SK-N-SH (cell line): ENCODE results near the gene MAP3K5. TPM values are rescaled to one million over a fixed set of nuclear protein-coding genes. Genes with fewer than 3 reads are reported as not detected.

Experiments
- CTCF ChIA-PET: fragments of 300-600, 350-600 bp; formaldehyde crosslinking; extraction: SDS; loops from one replicate; lab custom pipeline; 2021; lab: Yijun Ruan, JAX
- POLR2A ChIA-PET: fragments of 350-600 bp; sonication (Branson Sonifier 250); formaldehyde crosslinking; extraction: SDS; loops from one replicate; lab custom pipeline; 2020; ENCODE audit warnings: antibody characterized with exemption, inconsistent platforms; lab: Yijun Ruan, JAX
- DNase-seq: peaks from one replicate; pipeline ENCODE4 v3.0.0; 2012
- H2AFZ ChIP-seq: fragments of 200-600 bp; sonication (generic); 2 replicates; pipeline ENCODE4 v1.8.1; 2016; ENCODE audit warnings: antibody characterized with exemption, mild to moderate bottlenecking, low read depth
- H3F3A ChIP-seq: fragments of 200-600 bp; sonication (generic); replicated peaks from 2 replicates; pipeline ENCODE3; 2016; ENCODE audit warnings: antibody characterized with exemption, mild to moderate bottlenecking; ENCODE audit not compliant: insufficient read depth
- H3K27ac ChIP-seq, 2 experiments: fragments of 200-500 bp in 1 of 2; fragments of 200-600 bp in 1 of 2; sonication (Bioruptor generic) in 1 of 2; sonication (generic), shearing (Covaris generic) in 1 of 2; 2 replicates each; pipeline versions ENCODE4 v1.5.1 to v1.6.1; 2014 to 2016; ENCODE audit warnings: low read depth in 2 of 2, inconsistent platforms in 1 of 2, low read length in 1 of 2, mild to moderate bottlenecking in 1 of 2, mixed read lengths in 1 of 2
- H3K27me3 ChIP-seq: fragments of 200-600 bp; sonication (generic), shearing (Covaris generic); 2 replicates; pipeline ENCODE4 v1.6.1; 2016; ENCODE audit warnings: mixed run types; ENCODE audit not compliant: insufficient read depth
- H3K36me3 ChIP-seq, 2 experiments: fragments of 200-500 bp in 1 of 2; fragments of 200-600 bp in 1 of 2; sonication (Bioruptor generic) in 1 of 2; sonication (generic) in 1 of 2; replicated peaks in 1 of 2; 2 replicates each; pipeline versions ENCODE3 to v1.5.1; 2014 to 2016; ENCODE audit warnings: low read length in 1 of 2, mild to moderate bottlenecking in 1 of 2; ENCODE audit not compliant: insufficient read depth in 2 of 2, control insufficient read depth in 1 of 2
- H3K4me1 ChIP-seq, 2 experiments: fragments of 200-500 bp in 1 of 2; fragments of 200-600 bp in 1 of 2; sonication (Bioruptor generic) in 1 of 2; sonication (generic), shearing (Covaris generic) in 1 of 2; 2 replicates each; pipeline versions ENCODE4 v1.5.1 to v1.6.1; 2014 to 2016; ENCODE audit warnings: low read depth in 1 of 2, low read length in 1 of 2, mixed run types in 1 of 2; ENCODE audit not compliant: insufficient read depth in 2 of 2, control insufficient read depth in 1 of 2
- H3K4me2 ChIP-seq: fragments of 200-600 bp; sonication (generic), shearing (Covaris generic); 2 replicates; pipeline ENCODE4 v1.6.1; 2017; ENCODE audit warnings: mixed run types
- H3K4me3 ChIP-seq, 2 experiments: fragments of 200-500 bp in 1 of 2; fragments of 200-600 bp in 1 of 2; sonication (Bioruptor generic) in 1 of 2; sonication (generic), shearing (Covaris generic) in 1 of 2; 2 replicates each; pipeline versions ENCODE4 v1.5.1 to v1.8.1; 2014 to 2016; ENCODE audit warnings: low read depth in 2 of 2, inconsistent platforms in 1 of 2, low read length in 1 of 2, mild to moderate bottlenecking in 1 of 2, mixed read lengths in 1 of 2, moderate library complexity in 1 of 2
- H3K79me2 ChIP-seq: fragments of 200-600 bp; sonication (generic); 2 replicates; pipeline ENCODE4 v1.8.1; 2017; ENCODE audit warnings: mild to moderate bottlenecking; ENCODE audit not compliant: insufficient read depth
- H3K9ac ChIP-seq: fragments of 200-600 bp; sonication (generic); 2 replicates; pipeline ENCODE4 v1.6.1; 2017; ENCODE audit warnings: mixed run types
- H3K9me2 ChIP-seq: fragments of 200-600 bp; sonication (generic); 2 replicates; pipeline ENCODE4 v1.6.1; 2017; ENCODE audit warnings: mixed run types
- H3K9me3 ChIP-seq: fragments of 200-600 bp; sonication (generic); 2 replicates; pipeline ENCODE4 v1.6.1; 2017; ENCODE audit warnings: mixed run types, mild to moderate bottlenecking, moderate library complexity
- H4K20me1 ChIP-seq: fragments of 200-600 bp; sonication (generic); 2 replicates; pipeline ENCODE4 v1.6.1; 2017; ENCODE audit warnings: mild to moderate bottlenecking, mixed run types; ENCODE audit not compliant: insufficient read depth
- CTCF ChIP-seq: fragments of 200-600 bp; sonication (generic); IDR thresholded peaks from 2 replicates; pipeline ENCODE4 v1.6.1; 2017; ENCODE audit warnings: antibody characterized with exemption, mild to moderate bottlenecking, moderate library complexity
- EZH2phosphoT487 ChIP-seq: fragments of 200-600 bp; sonication (generic); IDR thresholded peaks from 2 replicates; pipeline ENCODE4 v1.6.1; 2017; ENCODE audit warnings: low read depth, mixed run types, mild to moderate bottlenecking, antibody characterized with exemption, moderate library complexity, borderline replicate concordance
- FOSL2 ChIP-seq: IDR thresholded peaks from 2 replicates; pipeline ENCODE4 v1.4.0; 2012; ENCODE audit warnings: low read depth, mild to moderate bottlenecking, moderate library complexity, borderline replicate concordance
- FOXJ3 ChIP-seq: sonication (generic); formaldehyde crosslinking; IDR thresholded peaks from 2 replicates; pipeline ENCODE4 v1.5.1; 2020; ENCODE audit warnings: mild to moderate bottlenecking, missing genetic modification reagents
- GABPA ChIP-seq: IDR thresholded peaks from 2 replicates; pipeline ENCODE4 v1.4.0; 2012; ENCODE audit warnings: low read depth, mild to moderate bottlenecking
- MEF2A ChIP-seq: IDR thresholded peaks from 2 replicates; pipeline ENCODE4 v1.4.0; 2012; ENCODE audit warnings: low read depth, borderline replicate concordance
- MXI1 ChIP-seq: IDR thresholded peaks from 2 replicates; pipeline ENCODE4 v1.6.1; 2012; ENCODE audit warnings: mild to moderate bottlenecking, low read depth, low read length, improper control_type of control experiment
- PBX3 ChIP-seq: IDR thresholded peaks from 2 replicates; pipeline ENCODE4; 2012
- RFX5 ChIP-seq: IDR thresholded peaks from 2 replicates; pipeline ENCODE4 v1.6.1; 2012; ENCODE audit warnings: mild to moderate bottlenecking, improper control_type of control experiment, low read length
- RXRA ChIP-seq: IDR thresholded peaks from 2 replicates; pipeline ENCODE4 v1.4.0; 2012; ENCODE audit warnings: low read depth, mild to moderate bottlenecking, borderline replicate concordance
- SIN3A ChIP-seq: IDR thresholded peaks from 2 replicates; pipeline ENCODE4 v1.6.1; 2012; ENCODE audit warnings: low read depth, mild to moderate bottlenecking, low read length, moderate library complexity, borderline replicate concordance
- SMC3 ChIP-seq: IDR thresholded peaks from 2 replicates; pipeline ENCODE4 v1.6.1; 2012; ENCODE audit warnings: low read depth, low read length, improper control_type of control experiment
- TCF12 ChIP-seq: IDR thresholded peaks from 2 replicates; pipeline ENCODE4 v1.4.0; 2012
- YY1 ChIP-seq: IDR thresholded peaks from 2 replicates; pipeline ENCODE4 v1.4.0; 2012; ENCODE audit warnings: low read depth, mild to moderate bottlenecking
- WGBS: methylation state at CpG from one replicate; pipeline ENCODE4 v1.1.6; 2017; ENCODE audit warnings: low lambda C conversion rate; 5-methylcytosine and 5-hydroxymethylcytosine counted together
- polyA plus RNA-seq, 3 experiments: library from polyadenylated mRNA; depleted of rRNA; stranded (reverse); fragments of >200 nt; gene quantifications; 2 replicates each; pipeline ENCODE4 v1.2.3, GENCODE V29; 2012
- TF ChIP-seq, protein P1 (sequence below): fragments of 150-350 bp; IDR thresholded peaks from 2 replicates; pipeline ENCODE4 v1.6.1; 2017; ENCODE audit warnings: antibody characterized with exemption, low read length, low read depth, borderline replicate concordance

MAP3K5 gene
- polyA plus RNA-seq, 1 of the 3 experiments (the other 2 are of a cell fraction), result 1.4 TPM

DNA sequence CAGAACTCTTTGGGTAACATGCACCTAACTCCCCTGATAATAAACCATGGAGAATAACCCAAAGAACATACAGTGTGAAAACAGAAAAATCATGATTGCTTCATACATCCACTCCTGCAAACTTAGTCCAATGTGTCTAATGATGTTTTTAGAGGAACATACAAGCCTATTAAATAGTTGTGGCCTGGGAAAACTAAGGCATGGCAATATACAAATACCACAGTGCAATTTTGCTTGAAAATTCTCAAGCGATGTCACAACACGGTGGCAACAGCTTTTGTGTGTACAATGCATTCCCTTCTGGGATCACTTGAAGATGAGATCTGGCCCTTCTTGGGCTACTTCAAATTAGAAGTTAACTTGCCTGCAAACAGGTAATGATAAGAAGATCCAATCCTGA lies 16.7 kb downstream of the MAP3K5 start:
- Histone ChIP-seq H3K36me3 (no peaks in the 10 kb centered on the region), H3K79me2 (peaks cover 49% of the 10 kb centered on the region), H3K9me3 (no peaks in the 10 kb centered on the region), H3K27ac (no peak overlapping the region), H3K4me1 (peaks cover 4 to 13% of the 10 kb centered on the region in 2 experiments), H3K9me2 (no peaks in the 10 kb centered on the region), H3K27me3 (no peaks in the 10 kb centered on the region), H3K4me3 (no peak overlapping the region), H3K4me2 (no peak overlapping the region)
- ChIA-PET CTCF (interaction anchor here (2.6 to 4.5 kb wide), 2 partner anchors 17 to 132 kb away, joined by 9 to 18 read pairs; partner anchors contain the start of gene MAP3K5), POLR2A (no interaction called here)
- 94% methylated on average over 2 of the region's 2 CpGs for WGBS
- DNase-seq, result no peak
- TF ChIP-seq SIN3A (no peak), FOSL2 (no peak), GABPA (no peak), YY1 (no peak), SMC3 (no peak), MXI1 (no peak), TCF12 (no peak), PBX3 (no peak), FOXJ3 (CRISPR knock-in tag) (no peak), CTCF (no peak), RXRA (no peak), RFX5 (no peak), MEF2A (no peak)
- TF ChIP-seq, protein P1, sequence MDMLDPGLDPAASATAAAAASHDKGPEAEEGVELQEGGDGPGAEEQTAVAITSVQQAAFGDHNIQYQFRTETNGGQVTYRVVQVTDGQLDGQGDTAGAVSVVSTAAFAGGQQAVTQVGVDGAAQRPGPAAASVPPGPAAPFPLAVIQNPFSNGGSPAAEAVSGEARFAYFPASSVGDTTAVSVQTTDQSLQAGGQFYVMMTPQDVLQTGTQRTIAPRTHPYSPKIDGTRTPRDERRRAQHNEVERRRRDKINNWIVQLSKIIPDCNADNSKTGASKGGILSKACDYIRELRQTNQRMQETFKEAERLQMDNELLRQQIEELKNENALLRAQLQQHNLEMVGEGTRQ, result no peak
- TF ChIP-seq, all 33 proteins: peak for 0
- H3K9ac ChIP-seq, result no peak overlapping the region
- no peak overlapping the region for H2AFZ ChIP-seq
- peaks cover 6% of the 10 kb centered on the region for H3F3A ChIP-seq
- no peaks in the 10 kb centered on the region for H4K20me1 ChIP-seq

- peaks cover 6% of the 10 kb centered on the region for H3F3A ChIP-seq
- H2AFZ ChIP-seq, result no peak overlapping the region; the same call in 1 of the 2 replicates
- CTCF ChIA-PET, result interaction anchor here (2.6 to 3.9 kb wide), 2 partner anchors 17 to 131 kb away, joined by 9 to 18 read pairs; partner anchors contain the start of gene MAP3K5
- no peaks in the 10 kb centered on the region for H3K36me3 ChIP-seq
- POLR2A ChIA-PET, result no interaction called here
- H3K9me3 ChIP-seq, result no peaks in the 10 kb centered on the region
- H3K9ac ChIP-seq, result no peak overlapping the region
- peaks cover 4 to 13% of the 10 kb centered on the region in 2 experiments for H3K4me1 ChIP-seq
- H3K4me2 ChIP-seq, result peak overlapping the region; percentile 28; the same call in 1 of the 2 replicates
- TF ChIP-seq SIN3A (no peak), EZH2phosphoT487 (no peak)
- TF ChIP-seq, all 33 proteins: peak for 0
- peaks cover 49% of the 10 kb centered on the region for H3K79me2 ChIP-seq
- WGBS, result 88% methylated on average over 3 of the region's 3 CpGs
- DNase-seq, result no peak
- no peaks in the 10 kb centered on the region for H3K9me2 ChIP-seq
- H4K20me1 ChIP-seq, result no peaks in the 10 kb centered on the region
- H3K27me3 ChIP-seq, result no peaks in the 10 kb centered on the region
- H3K4me3 ChIP-seq, result no peak overlapping the region
- peak overlapping the region in 1 of 2 experiments; percentile 36; a peak in 2 of 4 replicates for H3K27ac ChIP-seq
These were observed 17.2 kb downstream of the MAP3K5 start for GRCh38 chr6:136775081-136775480.
